Sciatic nerve (tissue), 2 donors: ENCODE results near the gene METTL25. TPM values are rescaled to one million over a fixed set of nuclear protein-coding genes. Genes with fewer than 3 reads are reported as not detected.

Source experiments
- ATAC-seq: fragments of 200-7000 bp; cut with Tn5 transposase; one replicate; pipeline ENCODE4 v1.9.1; 2020; ENCODE audit warnings: mild to moderate bottlenecking, moderate library complexity
- DNase-seq: peaks from one replicate; pipeline ENCODE4 v3.0.0-alpha.2; 2020; ENCODE audit warnings: low spot score
- intact Hi-C: fragments of 100-400 bp; cut with DNase I; formaldehyde crosslinking; loops from one replicate; pipeline ENCODE4 v1.14.2; 2022
- total RNA-seq: library from RNA; stranded (reverse); fragmentation: NEBNext Ultra II Directional; extraction: Animal tissue kit (Norgen Biotek cat#: 25700); gene quantifications from one replicate; pipeline ENCODE4 v1.2.1, GENCODE V29; 2021
- donor health status: DM: no; HTN: no; CAD: no.
- donor health status: DM: no; HTN: no; CAD: no.

The METTL25 gene
- total RNA-seq, 1 donor from 2014 or later = 21.9 TPM

DNA sequence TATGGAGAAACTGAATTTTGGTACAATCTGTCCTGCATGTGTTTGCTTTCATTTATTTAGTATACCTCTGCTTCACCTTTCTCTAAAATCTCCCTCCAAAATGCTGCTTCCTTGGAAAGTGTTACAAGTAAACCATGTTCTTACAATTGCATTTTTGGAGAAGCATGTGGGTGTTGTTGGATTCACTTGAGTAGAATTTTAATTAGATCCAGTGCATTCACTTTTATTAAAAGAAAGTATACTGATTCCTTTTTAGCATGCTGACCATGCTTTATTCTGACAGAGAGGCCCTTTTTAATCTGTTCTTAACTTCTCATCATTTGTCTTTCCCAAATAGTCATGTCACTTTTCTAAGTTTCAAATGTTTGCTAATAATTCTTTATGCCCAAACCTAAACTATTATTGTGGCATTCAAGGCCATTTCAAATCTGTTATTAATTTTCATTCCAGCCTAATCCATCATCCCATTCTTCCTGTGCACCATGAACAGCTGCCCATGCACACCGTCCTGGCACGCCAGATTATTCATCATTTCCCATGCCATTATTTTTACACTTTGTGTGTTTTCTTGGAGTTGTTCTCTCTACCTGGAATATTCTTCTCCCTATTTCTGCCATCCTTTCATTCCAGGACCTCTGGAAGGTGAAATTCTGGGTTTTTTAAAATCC is 90.7 kb downstream of the METTL25 start:
- no peak for ATAC-seq
- no peak for DNase-seq
- intact Hi-C loops = no loop called here

DNA sequence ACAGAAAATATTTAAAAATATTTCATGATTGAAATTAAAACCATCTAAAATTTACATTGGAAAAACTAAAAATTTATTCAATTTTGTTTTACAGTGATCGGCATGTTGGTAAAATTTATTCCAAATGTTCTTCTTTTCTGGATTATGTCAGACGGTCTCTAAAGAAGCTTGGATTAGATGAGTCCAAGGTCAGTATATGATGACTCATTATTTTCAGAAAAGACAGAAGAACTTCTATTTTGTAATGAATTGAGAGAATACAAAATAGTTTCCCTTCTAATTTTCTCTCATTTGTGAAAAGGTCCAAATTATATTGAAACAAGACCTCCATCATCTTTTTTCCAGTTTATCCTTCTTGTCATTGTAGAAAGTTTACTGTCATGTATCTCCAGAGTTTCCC is 98.3 kb downstream of the METTL25 start:
- DNase-seq = no peak
- intact Hi-C loops = no loop called here
- ATAC-seq = no peak

DNA sequence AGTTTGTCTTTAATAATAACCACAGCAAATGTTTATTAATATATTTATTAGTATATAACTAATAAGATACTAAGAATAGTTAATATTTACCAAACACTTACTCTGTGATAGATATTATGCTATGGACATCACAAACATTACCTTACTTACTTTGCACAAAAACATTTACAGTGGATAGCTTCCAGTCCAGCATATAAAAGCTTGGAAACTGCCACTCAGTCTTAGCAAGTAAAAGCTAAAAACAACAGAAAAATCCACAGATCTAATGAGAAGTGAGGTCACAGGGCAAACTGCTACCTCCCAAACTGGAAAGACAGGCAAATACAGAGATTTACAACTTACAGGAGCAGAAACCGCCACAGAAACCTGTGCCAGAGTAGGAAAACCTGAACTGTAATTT is 99.8 kb downstream of the METTL25 start:
- DNase-seq = no peak
- intact Hi-C loops = no loop called here
- ATAC-seq = no peak

DNA sequence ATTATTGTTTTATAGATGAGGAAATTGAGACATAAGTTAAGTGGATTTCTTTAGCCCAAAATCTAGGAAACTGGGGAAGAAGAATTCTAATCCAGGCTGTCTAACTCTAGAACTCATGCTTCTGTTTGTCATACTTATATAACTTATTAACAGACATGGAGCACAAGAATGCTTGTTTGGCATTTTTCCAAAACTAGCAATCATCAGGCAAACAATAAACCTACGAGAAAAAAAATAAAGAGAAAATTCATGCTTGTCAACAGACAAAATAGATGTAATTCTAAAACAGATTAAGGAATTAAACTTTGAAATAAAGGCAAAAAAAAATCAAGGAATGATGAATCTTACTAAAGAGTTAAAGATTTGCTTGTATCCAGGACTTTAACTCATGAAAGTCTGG is 103.1 kb downstream of the METTL25 start:
- intact Hi-C loops = no loop called here
- ATAC-seq (no peak), DNase-seq (no peak)

DNA sequence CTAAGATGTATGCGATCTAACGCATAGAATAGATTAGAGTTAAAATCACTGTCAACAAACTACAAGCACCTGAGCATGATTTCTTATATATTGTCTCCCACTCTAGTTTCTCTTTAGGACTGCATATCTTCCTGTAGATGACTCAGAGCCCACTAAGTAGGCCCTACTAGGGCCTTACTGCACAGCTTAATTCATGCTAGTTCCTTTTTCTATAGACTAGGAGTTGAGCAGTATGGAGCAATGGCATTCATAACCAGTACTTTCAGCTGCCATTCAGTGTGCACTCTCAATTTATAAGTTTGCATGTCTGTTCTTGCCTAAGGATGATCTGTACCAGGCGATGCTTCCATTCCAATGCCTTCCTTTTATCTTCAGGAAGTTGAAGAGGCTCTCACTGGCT is 103.5 kb downstream of the METTL25 start:
- ATAC-seq = no peak
- intact Hi-C loops = no loop called here
- DNase-seq = no peak

DNA sequence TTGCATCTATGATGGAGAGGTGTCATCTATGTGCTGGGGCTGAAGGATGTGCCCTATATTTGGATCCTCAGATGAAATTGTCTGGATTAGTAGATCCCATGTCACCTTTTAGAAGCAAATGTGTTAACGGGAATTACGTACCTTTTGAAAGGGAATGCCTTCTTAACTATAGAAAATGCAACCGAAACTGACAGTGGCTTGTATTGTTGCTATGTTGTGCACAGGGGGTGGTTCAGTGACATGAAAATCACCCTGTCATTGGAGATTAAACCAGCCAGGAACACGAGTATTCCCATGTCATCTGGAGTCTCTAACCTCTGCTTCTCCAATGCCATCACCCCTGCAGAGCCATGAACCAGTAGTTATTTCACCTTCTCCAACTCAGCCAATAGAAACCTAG is 110.2 kb downstream of the METTL25 start:
- DNase-seq = no peak
- ATAC-seq = no peak
- intact Hi-C loops = no loop called here

DNA sequence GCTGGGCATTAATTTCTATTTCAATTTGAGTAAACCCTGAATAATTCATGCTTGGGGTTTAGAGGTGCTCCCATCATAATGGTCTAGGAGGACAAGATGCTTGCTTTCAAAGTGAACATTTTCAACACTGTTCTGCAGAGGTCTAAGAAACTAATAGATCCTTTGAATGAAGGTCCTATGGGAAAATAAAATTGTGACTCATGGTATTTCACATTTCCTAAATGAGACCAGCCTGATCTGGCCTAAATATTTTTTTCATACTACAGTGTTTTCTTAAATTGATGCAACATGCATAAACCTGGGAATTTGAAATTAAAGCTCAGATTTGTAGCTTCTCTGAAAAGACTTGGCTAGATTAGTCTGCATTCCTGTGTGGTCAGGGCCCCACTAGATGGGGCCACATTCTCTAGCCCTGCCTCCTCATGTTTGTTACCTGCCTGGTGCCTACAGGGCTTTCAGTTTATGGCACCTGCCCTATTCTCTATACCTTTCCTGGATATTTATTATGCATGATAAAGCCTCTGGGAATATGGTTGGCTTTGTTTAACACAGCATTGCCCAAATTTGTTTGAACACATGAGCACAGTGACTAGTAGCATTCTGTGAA is 112.7 kb downstream of the METTL25 start:
- intact Hi-C loops = no loop called here
- no peak for DNase-seq
- no peak for ATAC-seq

DNA sequence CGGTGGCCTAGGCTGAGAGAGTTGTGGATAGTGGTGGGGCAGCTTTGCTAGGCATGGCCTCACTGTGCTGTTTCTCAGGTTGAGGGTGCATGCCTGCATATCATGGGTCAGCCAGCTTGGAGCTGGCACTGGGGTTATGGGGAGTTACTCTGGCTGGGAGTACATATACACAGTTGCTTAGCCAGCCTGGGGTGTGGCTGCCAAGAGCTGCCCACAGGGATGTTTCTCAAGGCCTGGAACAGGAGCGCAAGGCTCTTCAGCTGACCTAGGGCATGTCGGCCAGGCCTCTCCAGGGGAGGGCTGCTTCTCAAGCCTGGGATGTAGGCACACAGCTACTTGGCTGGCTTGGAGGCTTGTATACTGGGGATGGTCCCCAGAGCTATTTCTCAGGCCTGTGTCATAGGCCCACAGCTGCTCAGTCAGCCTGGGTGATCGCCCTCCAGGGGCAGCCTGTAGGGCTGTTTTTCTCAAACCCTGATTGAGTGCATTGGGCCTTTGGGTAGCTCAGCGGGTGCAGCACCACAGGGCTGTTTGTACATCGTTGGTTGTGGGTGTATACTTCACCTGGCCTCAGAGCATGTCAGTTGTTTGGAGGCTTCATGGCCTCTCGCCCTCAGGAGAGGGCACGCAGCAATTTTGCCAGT is 114.9 kb downstream of the METTL25 start:
- ATAC-seq (peak; percentile 46), DNase-seq (no peak)
- intact Hi-C loops = no loop called here

DNA sequence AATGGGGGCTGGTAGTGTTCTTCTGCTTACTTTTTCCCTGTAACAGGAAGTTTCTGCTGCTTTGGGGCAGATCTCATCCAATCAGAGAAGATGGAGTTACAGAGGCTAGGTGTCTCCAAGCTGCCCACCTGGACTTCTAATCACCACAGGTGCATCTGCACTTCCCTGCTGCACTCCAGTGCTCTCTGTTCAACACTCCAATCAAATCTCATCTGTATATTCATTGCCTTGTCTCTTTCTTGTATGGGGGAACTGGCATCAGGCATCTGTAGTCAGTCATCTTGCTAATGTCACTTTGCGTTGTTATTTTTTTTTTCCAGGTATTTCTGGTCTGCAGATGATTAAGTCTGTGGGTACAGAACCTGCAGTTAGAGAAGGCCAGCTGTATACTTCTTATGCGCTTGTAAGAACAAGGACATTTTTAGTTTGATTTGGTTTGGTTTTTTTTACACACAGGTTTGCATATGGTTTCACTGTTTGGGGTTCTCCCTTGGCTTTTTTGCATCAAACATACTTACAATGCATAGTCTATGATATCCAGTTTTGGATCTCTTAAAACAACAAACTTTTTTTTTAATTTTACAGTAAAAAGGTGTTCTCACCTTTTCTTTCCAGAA is 116.0 kb downstream of the METTL25 start:
- DNase-seq (no peak), ATAC-seq (no peak)
- intact Hi-C loops = no loop called here

DNA sequence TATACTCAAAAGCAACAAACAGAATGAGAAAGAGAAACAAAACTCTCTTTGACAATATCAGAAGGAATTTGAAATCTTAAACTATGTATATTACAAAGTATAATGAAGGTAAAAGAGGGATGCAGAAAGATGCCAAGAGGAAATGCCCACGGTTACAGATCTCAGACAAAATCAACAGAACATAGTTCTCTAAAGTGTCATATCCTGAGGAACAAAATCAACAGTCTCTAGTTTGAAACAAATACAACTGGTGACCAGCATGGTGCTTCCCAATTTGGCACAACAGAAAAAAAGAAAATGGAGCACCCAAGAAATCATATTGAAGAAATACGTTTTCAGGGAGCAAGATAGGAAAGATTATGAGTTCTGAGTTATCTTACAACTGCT is 116.5 kb downstream of the METTL25 start:
- DNase-seq (no peak), ATAC-seq (no peak)
- intact Hi-C loops = no loop called here

DNA sequence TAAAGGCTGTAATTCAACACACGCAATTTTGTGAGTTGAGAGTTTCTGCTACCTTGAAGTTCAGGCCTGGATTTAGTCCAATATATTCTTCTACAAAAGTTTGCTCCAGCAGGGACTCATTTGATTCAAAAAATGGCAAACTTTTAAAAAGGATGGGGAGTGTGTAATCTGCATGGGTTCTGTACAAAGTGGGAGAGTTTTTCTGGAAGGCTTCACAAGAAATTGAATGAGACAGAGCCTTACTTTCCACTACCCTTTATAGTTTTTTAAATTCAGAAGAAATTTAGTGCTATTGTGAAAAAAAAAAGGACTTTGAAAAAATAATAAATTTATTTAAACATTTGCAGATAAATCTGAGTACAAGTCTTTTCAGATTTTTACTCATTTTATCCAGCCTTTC is 116.9 kb downstream of the METTL25 start:
- intact Hi-C loops = no loop called here
- ATAC-seq (no peak), DNase-seq (no peak)

DNA sequence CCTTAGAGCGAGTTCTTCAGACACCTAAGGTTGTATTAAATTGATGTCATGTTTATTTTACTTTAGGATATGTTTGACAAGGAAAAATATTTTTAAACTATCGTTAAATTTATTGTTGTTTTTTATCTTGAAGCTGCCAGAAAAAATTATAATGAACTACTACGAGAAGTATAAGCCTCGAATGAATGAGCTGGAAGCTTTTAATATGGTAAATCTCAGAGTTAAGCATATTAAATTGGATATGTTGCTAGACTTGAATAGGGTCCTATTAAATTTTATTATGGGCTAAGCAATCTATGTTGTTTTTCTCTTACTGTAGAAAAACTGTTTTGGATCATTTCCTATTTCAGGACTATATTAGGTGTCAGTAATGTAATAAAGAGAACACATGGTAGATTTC is 118.2 kb downstream of the METTL25 start:
- intact Hi-C loops = no loop called here

DNA sequence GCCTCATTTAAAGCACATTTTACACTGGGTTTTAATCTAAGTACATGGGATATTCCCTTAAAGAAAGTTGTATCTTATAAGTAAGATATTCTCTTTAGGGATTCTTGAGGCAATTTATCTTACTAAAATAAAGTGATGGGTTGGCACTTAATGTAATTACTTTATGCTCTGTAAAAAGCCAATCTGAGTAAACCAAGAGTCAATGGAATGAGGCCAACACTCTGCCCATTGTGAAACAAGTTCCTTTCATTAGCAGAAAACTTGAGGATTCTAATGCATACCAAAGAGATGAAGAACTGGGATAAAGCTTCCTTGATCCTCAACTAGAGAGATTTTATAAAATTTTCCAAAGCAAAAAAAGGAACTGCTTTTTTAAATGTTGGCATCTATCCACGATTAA is 121.2 kb downstream of the METTL25 start:
- no peak for ATAC-seq
- intact Hi-C loops = no loop called here

More for the DNA sequence above, 118.2 kb downstream of the METTL25 start:
- ATAC-seq (no peak), DNase-seq (no peak)

DNA sequence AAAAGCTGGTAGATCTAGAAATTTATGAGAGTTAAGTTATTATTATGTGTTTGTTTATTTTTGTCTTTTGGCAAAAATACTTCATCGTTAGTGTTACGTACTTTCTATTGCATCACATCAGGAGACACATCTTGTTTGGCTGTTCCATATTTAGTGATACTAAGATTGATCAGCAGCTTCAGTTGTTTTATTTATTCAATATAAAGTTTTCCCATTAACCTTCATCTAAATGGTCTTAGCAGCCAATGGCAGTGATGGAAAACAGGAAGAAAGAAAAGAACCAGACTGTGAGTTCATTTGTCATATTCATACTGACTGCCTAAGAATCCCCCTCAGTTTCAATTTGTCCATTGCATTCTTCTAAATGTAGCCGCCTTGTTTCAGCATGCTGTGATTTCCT is 122.3 kb downstream of the METTL25 start:
- no peak for ATAC-seq
- intact Hi-C loops = no loop called here
- no peak for DNase-seq

More for the DNA sequence above, 121.2 kb downstream of the METTL25 start:
- no peak for DNase-seq

DNA sequence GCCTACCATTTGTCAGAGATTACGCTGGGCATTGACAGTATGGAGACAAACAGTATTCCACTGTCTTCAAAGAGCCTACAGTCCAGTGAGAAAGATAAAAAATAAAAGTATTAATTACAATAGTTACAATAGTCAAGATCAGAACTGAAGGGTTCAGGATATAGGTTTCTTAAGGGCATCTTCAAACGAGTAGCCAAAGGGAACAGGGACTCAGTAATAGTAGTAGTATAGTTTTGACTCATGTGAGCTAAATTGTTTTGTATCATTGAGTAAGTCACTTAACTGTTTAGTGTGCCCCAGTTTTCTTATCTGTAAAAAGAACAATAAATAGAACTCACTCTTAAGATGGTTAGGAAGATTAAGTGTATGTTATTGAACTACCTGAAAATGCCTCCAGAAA is 123.6 kb downstream of the METTL25 start:
- DNase-seq (no peak), ATAC-seq (no peak)
- intact Hi-C loops = no loop called here

DNA sequence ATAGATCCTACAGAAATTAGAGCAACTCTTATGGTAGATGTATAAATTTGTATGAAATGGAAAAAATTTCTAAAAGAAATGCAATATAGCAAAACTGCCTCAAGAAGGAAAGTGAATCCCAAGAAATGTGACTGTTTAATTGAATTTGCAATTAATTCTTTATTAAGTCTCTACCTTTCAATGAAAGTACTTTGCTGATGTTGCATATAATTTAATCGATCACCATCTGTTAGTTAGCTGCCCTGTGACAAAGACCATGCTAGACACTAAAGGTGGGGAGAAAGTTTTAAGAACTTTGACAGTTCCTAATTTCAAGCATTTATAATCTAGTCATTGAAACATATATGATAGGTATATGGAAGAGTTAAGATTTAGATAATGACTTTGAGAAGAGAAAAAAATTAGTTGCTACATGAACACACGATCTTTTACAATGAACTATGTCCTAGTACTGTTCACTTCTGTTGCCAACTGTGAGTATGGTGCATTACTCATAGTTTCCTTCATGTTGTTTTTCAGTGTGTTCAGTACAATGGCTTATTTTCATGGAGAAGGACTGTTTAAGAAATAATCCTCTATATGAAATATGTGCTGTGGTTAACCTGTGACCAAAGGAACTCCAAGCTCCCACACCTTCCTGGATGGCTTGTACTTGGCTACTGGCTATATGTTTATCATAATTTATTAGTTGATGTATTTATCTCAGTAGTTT is 128.4 kb downstream of the METTL25 start:
- ATAC-seq (no peak), DNase-seq (no peak)
- intact Hi-C loops = no loop called here

DNA sequence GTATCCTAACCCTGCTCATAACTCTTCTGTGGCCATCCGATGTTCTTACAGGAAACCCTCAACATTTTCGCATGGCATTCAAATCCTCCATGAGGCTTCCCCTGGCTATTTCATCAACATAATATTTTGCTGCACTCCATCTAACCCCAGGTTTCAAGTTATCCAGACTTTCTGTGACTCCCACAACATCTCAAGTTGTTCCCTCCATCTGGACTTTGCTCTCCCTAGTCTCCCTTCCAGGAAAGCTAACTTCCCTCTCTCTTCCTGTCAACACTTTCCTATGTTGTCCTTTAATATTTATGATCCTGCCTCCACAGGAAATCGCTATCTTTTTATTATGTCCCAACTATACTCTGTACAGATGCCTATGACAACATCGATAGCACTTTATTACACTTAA is 146.1 kb downstream of the METTL25 start:
- ATAC-seq (no peak), DNase-seq (no peak)
- intact Hi-C loops = no loop called here

DNA sequence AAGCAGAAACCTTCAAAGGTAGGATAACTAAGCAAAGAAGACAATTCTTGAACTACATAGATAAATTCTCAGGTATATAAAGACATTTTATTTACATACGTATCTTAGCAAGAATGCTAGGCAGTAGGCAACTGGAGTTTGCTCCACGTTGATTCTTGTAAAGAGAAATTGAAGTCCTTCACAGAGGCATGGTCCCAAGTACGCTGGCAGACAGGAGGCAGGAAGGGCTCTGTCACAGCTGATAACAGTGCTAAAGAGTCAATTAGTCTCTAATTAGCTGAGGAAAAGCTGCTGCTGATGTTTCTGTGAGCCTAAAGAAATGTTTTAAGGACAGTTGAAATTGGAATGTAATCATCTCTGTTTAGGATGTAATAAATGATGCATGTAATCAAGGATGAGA is 146.8 kb downstream of the METTL25 start:
- intact Hi-C loops = no loop called here
- DNase-seq (no peak), ATAC-seq (no peak)

DNA sequence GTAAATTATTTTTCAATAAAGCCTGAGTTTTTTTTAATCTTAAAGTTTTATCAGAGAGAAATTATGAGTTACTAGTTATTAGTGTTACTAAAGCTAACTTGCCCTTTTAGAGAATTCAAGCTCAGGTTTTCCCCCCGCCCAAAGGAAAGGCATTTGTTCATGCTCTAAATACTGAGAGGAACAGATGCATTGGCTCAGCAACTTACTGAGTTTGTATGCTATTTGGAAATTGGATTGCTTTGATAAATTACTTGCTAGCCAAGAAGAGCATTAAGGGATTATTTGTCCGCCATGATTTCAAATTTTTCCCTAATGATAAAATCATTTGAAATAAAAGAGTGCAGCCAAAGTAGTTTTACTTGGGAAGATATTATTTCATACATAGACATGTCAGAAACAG is 149.4 kb downstream of the METTL25 start:
- intact Hi-C loops = no loop called here
- DNase-seq (no peak), ATAC-seq (no peak)

DNA sequence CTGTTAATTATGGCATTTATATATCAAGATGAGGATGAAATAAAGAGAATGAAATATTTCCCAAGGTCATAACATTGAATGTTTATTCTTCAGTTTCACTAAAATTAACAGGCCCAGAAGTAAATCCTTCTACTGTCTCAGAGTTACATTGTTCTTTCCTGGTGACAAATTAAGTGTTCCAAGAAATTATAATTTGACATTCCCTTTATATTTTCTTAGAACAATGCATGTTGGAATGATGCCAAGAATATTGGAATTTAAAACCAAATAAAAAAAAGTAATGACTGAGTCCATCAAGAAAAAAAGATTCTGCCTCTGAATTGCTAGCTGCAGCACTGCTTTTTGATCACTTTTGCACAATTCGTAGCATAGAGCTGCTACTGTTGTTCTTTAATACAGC is 152.1 kb downstream of the METTL25 start:
- intact Hi-C loops = no loop called here
- DNase-seq = no peak
- no peak for ATAC-seq
